Amygdala (tissue), 56 donors: Measurements from ENCODE around the gene CRACR2B.

Source experiments
- DNase-seq, 56 donors: peaks; one replicate each; lab custom pipeline; 2025; lab: John Stamatoyannopoulos, UW

The CRACR2B gene

DNA sequence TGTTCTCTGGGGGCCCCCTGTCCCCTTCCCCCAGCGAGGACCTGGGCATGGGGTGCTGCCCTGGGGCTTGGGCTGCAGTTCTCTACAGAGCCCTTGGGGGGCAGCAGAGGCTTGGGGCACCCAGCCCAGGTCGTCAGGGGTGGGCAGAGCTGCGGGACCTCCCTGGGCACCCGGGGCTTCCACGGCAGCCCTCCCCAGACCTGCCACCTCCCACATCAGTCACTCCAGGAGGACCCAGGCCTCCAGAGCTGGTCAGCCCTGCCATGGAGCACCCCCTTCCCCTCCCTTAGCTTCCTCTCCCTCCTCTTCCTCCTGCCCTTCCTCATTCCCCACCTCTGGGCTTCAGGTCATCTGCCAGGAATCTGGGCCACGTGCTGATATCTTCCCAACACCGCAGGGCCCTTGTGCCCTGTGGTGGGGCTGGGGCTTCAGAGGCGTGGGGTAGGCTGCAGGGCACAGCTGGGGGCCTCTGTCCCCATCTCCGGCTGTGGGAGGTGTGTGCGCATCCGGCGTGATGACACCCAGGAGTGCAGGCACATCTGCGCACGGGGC lies 20.7 kb downstream of the CRACR2B start:
- peak in 8 of 56 donors; percentile 20 to 57 (median 31) for DNase-seq

DNA sequence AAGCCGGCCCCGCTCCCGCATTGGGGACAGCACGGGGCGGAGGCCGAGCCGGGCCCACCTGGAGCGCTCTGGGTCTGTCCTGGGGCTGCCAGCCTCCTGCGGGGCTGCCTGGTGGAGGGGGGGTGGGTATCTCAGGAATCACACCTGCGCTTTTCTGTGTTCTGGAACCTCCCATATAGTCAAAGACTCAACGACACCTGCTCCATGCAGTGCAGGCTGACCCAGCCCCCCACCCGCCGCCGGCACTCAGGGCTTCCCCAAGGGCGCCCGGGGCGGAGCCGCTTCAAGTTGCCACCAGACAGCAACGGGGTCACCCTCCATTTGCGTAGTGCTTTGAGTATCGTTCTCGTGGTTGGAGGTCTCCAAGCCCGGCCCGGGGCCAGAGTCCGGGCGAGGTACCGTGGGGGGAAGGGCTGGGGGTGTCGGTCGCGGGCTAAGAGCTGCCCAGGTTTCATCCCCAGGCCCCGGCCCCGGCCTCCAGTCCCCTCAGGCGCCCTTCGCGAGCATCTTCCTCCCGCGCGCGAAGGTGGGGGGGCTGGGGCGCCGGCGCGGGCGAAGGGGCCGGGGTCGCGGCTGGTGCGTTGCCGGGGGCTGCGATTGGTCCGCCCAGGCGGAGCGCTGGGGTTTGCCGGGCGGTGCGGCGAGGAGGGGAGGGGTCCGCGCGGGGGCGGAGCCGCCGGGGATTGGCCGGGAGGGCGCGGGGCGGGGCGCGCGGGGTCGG lies 21.5 kb downstream of the CRACR2B start:
- DNase-seq: peak in 3 of 56 donors; percentile 30 to 45 (median 43)

DNA sequence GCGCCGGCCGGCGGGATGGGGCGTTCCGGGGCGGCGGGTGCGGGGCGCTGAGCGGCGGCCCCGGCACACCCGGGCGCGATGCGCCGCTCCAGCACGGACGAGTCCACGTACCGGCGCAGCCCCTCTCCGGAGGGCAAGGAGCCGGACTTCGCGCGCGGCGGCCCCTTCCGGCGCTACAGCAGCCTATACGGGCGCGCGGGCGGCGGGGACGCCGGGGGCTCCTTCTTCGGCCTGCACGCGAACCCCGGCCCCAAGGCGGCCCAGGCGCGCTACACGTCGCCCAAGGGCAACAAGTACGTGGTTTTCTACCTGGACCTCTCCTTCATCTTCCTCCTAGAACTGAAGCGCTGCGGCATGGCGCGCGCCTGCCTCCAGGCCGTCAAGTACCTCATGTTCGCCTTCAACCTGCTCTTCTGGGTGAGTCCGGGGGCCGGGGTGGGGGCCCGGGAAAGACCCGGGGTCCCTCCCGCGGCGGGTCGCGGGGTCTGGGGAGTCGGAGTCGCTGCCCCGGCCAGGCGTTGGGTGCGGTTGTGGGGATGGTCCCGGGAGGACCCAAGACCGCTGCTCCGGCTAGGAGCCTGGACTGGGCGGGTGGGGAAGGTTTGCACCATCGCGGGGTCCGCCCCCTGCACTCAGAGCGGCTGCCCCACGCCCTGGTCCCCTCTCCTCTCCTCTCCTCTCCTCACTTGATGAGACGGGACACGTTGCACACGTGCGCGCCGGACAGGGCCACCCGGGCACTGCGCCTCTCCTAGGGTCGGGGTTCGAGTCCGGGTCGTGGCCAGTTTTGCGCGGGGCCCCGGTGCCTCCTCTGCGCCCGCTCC lies 22.4 kb downstream of the CRACR2B start:
- DNase-seq: no peak

DNA sequence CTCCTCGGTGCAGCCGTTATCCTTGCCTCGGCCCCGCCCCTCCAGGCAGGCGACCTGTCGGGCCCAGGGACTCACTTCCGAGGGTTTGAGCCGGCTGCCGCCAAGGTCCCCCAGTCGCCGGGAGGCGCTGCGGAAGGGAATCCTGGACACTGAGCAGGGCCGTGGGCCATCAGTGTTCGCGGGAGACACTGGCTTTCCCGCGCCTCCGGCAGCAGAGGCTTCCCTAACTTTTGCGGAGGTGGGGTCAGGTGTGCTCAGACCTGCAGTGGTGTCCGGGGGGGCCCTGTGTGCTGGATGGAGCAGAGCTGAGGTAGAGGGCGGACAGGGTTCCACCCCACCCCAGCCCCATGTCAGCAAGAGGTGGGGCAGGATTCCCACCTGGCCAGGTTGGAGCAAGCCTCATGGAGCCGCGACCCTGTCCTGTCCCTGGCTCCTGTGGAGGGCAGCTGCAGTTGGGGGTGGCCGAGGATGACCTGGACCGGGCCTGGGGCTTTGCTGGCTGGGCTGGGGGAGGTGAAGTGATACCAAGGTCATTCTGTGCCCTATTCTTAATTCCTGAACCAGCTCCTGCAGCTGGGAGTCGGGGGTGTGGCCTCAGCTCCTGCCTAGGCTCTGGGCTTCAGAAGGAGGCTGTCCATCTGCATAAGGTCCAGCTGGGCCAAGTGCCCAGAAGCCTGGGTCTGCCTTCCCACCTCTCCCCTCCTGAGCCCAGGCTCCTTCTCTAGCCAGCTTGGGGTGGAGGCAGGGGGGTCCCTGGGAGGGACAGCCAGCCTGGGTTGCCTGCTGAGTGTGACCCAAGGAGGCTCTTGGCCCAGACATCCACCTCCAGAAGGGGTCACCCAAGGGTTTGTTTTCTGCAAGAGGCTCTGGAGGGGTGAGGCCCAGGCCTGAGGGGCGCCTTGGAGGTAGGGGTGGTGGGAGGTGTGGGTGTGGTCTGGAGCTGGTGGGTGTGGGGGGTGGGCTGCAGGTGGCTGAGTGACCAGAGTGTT lies 23.4 kb downstream of the CRACR2B start:
- DNase-seq: no peak

DNA sequence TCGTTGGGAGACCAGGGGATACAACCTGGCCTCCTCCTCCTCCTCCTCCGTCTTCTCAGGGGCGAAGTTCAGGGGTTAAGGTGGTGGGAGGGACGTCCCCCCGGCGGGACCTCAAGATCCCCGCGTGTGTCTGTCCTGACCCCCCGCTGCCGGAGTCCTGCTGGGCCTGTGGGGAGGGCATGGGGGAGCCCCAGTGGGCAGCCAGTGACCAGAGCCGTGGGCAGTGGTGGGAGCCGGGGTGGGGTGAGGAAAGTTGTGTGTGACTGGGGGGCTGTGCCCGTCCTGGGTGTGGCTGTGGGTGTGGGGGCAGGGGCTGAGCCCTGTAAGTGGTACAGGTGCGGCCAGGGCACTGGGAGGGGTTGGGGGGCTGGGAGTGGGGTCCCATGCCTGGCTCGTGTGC lies 25.0 kb downstream of the CRACR2B start:
- no peak for DNase-seq

DNA sequence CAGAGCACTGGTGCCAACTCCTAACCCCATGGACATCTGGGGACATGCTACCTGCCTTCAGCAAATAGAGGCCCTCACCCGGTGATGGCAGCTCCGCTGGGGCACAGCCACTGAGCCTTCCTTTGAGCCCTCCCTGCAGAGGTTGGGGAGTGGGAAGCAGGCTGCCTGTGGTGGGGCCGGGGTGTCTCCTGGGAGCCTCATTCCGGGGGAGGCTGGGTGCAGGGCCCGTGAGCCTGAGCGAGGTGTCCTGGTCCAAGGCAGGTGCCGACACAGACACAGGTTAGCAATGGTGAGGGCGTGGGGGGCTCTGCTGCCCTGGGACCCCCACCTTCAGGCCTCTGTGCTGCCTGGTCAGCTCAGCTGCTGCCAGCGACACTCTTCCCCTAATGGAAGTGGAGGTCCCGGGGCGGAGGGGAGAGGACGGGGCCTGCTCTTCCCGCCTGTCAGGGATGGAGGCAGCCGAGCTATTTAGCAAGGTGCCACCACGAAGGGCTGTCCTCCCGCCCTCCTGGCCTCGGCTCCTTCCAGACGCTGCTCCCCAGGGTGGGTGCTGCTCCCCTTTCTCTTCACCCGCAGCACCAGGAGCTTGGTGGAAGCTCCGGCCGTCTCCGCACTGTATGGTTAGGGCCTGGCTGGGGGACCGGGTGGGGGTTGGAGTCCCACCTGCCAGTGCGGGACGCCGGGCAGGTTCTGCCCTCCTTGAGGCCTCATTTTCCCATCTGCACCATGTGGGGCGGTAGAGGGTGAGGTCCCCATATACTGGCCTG lies 26.1 kb downstream of the CRACR2B start:
- no peak for DNase-seq

DNA sequence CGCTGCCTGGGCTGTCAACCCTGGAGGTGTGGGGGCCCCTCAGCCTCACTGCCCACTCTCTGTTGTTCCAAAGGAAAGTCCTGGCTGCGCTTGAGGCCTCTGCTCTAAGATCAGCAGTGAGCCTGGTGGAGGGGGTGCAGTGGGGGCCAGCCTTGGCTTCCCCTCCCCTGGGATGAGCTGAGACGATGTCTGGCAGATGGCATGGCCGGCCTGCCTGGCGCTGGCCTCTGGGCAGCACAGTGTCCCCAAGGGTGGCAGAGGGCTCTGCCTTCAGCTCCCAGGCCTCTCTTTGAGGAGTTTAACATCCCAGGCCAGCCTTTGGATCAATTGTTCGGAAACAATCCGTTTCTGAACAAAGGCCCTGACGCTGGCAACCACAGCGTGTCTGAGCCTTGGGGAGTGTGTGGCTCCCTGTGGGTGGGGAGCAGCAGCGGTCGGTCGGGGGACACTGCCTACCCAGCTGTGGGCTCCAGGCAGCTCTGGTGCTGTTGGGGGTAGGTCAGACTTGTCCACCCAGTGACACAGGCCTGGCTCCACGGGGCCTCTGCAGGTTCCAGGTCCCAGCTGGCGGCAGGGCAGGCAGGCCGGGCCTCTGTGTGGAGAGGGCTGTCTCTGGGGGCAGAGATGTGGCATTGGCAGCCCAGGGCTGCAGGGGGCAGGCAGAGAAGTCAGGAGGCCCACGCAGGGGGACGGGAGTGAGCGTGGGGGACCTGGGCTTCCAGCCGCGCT lies 27.0 kb downstream of the CRACR2B start:
- no peak for DNase-seq

DNA sequence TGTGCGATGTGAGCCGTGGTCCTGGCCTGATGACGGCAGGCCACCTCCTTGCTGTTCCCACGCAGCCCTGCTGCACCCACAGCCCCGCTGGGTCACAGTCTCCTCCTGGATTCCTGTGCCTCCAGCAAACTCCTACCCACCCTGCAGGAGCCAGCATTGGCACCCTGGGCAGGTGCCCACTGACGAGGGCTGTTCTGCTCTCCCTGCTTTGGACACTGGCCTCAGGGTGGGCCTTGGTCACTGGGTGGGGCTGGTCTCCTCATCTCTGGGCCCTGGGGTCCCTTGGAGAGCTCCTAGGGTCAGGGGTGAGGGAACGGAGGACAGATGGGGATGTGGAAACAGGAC lies 27.6 kb downstream of the CRACR2B start:
- DNase-seq: no peak

DNA sequence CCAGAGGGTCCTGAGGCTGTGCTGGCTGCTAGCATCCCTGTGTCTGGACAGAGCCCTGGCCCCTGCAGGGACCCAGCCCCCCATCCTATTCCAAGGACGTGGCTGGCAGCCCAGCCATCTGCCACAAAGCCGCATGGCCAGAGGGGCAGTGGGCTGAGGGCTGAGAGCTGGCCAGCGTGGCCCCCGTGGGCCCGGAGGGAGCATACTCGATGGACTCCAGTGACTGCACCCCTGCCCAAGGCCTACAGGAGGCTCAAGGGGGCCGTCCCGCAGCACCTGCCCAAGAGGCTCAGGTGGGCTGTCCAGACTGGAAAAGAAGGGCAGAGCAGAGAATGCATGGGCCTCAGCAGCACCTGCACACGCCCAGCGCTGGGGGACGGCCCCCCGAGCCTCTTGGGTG lies 28.1 kb downstream of the CRACR2B start:
- DNase-seq: no peak

DNA sequence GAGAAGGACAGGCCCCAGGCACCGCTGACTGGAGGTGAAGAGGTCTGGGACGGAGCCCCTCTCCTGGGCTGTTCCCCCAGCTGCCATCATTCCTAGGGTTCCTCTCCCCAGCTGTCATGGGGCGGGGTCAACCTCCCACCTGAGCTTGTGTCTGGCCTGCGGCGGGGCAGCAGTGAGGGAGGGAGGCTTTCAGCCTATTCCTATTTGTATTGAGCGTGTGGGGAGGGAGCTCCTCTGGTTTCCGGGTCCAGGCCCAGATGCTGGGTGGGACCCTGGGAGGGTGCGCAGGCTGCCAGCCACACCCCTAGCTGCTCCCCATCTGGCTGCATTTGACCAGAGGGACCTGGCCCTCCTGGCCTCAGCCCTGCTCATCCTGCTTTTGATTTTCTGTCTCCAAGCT lies 28.7 kb downstream of the CRACR2B start:
- no peak for DNase-seq

DNA sequence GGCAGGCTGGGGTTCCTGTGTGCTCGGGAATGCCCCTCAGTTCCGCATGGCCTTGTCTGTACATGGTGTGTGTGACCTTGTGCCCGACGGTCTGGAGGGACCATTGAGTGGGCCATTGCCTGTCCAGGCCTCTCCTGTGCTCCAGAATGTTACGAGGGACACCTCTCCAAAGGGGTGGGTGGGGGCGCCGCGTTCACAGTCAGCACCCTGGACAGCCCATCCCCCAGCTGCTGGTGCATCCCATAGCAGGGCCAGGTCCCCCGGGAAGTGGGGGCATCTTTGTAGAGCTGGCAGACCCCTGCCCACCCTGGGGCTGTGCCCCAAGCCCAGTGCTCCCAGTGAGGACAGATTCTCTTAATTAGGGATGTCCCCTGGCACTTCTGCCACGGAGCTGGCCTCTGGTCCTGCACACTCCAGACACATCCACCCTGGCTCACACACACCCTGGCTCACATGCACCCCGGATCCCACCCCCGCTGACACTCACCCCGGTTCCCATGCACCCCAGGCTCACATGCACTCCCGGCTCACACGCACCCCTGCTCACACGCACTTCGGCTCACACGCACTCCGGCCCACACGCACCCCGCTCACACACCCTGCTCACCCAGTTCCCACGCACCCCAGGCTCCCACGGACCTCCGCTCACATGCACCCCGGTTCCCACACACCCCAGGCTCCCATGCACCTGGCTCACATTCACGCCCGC lies 30.5 kb downstream of the CRACR2B start:
- no peak for DNase-seq

DNA sequence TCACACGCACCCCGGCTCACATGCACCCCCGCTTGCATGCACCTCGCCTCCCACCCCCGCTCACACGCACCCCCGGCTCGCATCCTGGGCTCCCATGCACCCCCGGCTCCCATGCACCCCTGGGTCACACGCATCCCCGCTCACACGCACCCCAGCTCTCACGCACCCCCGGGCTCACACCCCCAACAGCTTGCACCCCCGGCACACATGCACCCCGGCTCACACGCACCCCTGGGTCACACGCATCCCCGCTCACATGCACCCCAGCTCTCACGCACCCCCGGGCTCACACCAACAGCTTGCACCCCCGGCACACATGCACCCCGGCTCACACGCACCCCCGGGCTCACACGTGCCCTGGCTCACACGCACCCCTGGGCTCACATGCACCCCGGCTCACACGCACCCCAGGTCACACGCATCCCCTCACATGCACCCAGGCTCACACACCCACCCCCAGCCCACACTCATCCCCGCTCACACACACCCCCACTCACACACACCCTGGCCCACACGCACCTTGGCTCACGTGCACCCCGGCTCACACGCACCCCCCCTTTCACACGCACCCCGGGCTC lies 31.1 kb downstream of the CRACR2B start:
- DNase-seq: no peak

DNA sequence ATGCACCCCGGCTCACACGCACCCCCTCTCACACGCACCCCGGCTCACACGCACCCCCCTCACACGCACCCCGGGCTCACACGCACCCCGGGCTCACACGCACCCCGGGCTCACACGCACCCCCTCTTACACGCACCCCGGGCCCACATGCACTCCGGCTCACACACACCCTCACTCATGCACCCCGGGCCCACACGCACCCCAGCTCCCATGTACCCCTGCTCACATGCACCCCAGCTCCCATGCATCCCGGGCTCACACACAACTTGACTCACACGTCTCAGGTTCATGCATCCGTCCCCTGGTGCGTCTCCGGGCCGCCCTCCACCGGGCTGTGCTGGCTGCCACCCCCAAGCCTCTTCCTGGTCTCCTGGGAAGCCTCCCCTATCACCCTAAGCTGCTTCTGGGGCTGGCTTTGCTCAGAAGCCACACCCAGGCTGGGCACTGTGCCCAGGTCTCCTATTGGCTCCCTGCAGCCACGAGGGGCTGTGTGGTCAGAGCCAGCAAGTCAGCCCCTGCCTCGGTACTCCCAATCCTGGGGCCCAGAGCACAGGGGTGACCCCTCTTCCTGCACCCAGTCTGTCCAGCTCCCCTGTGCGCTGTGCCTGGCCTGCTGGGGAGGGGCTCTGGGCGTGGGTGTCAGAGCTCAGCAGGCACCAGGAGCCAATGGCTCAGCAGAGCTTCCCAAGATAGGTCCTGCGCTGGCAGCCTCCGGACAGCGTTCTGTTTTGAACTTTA lies 31.8 kb downstream of the CRACR2B start:
- DNase-seq: peak in 50 of 56 donors; percentile 15 to 85 (median 64)

DNA sequence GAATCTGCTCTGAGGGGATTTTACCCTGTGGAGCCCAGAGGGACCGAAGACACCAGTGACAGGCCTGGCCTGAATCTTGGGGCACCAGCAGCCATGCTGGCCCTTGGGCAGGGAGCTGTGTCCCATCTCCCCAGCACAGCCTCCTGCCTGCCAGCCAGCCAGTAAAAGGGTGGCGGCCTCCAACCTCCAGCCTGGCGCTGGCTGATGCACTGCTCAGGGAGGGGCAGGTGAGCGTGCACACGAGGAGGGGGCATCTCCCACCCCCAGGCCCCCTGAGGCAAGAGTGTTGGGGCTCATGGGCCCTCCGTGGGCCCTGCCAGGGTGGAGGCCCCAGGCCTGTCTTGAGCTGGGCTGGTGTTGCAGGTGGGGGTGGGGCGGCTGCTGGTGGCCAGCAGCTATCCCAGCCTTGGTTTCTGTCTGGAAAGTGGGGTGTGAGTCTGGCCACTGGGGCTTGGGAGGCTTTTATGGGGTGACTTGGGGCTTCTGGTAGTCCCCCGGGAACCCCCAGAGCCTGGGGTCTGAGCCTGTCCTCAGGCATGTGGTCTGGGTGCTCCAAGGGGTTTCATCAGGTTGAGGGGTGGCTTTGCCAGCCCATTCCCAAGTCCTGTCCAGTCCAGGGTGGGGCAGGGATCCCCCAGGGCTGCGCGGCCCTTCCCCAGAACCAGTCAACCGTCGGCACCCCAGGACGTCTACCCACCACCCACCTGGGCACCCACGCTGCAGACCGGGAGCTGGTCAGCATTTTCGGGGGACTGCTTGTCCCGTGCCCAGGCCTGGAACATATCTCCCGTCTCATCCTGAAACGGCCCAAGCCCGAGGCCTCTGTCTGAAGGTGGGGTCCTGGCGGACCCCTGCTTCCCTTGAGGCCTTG lies 32.8 kb downstream of the CRACR2B start:
- DNase-seq: no peak

DNA sequence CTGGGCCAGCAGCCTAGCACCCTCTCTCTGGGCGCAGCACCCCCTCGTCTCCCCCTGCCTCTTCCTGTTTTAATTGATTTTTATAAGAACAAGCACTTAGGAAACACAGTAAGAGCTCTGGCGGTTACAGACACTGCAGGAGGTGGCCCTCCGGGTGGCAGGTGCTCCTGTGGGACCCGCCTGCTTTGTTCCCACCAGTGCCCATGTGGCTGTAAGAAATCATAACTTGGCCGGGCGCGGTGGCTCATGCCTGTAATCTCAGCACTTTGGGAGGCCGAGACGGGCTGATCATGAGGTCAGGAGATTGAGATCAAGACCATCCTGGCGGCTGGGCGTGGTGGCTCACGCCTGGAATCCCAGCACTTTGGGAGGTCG lies 33.4 kb downstream of the CRACR2B start:
- no peak for DNase-seq

DNA sequence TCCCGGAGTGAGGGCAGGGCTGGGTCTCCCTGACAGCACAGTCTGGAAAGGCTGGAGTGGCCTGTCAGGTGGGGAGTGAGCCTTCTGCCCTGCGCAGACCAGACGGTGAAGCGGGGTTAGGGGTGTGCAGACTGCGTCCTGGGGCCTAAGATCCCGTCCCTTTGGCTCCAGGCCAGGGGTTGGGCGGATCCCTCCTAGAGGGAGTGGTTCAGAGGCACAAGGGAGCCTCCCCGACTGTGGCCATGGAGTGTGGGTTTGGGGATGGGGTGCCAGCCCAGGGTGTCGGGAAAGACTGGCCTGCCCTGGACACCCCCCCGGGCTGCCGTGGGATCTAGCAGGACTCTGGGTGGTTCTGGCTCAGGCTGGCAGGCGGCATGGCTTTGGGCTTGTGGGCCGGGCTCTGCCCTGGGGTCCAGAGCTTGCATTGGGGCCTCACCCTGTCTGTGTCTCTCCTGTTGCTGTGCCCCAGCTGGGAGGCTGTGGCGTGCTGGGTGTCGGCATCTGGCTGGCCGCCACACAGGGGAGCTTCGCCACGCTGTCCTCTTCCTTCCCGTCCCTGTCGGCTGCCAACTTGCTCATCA lies 34.5 kb downstream of the CRACR2B start:
- DNase-seq: no peak
